Naive thymus-derived CD4-positive, alpha-beta T cell (primary cell): ENCODE results near the gene COX10. TPM values are rescaled to one million over a fixed set of nuclear protein-coding genes. Genes with fewer than 3 reads are reported as not detected.
"Not testable (repeated sequence)": the region's sequence is repeated elsewhere in the genome, so short reads cannot be mapped to it uniquely, and the experiment has no call there.

ENCODE experiments used
- ATAC-seq: fragments of 150-1000 bp; cut with Tn5 transposase; 2 replicates; pipeline ENCODE4 v1.10.0; 2021; ENCODE audit warnings: mild to moderate bottlenecking, moderate library complexity
- CTCF ChIA-PET: fragments of 350-600 bp; sonication (Branson Sonifier 250); formaldehyde crosslinking; loops from one replicate; lab custom pipeline; 2021; ENCODE audit warnings: antibody characterized with exemption; lab: Charles Lee
- POLR2A ChIA-PET: fragments of 350-600 bp; sonication (Branson Sonifier 250); formaldehyde crosslinking; loops from one replicate; lab custom pipeline; 2021; ENCODE audit warnings: antibody characterized with exemption, inconsistent platforms; lab: Charles Lee
- DNase-seq, 9 donors: peaks; one replicate each; pipeline versions ENCODE4 v3.0.0 to v3.0.0-alpha.2; 2020 to 2022; ENCODE audit warnings: mixed read lengths in 1 of 9
- H3K27ac ChIP-seq: one replicate; pipeline ENCODE4 v1.7.0; 2013; ENCODE audit warnings: mild to moderate bottlenecking, low read depth, low read length, moderate library complexity
- H3K27me3 ChIP-seq, 2 donors: one replicate each; pipeline ENCODE4 v1.7.0; 2013; ENCODE audit warnings: low read length in 2 of 2, mild to moderate bottlenecking in 2 of 2, moderate library complexity in 2 of 2; ENCODE audit not compliant: control insufficient read depth in 2 of 2, insufficient read depth in 2 of 2
- H3K36me3 ChIP-seq, 3 experiments: 1 replicate in 2 of 3; 2 replicates in 1 of 3; pipeline ENCODE4 v1.7.0; 2013; ENCODE audit warnings: low read length in 3 of 3, mild to moderate bottlenecking in 3 of 3, moderate library complexity in 1 of 3; ENCODE audit not compliant: insufficient read depth in 3 of 3, control insufficient read depth in 2 of 3
- H3K4me1 ChIP-seq, 2 donors: one replicate each; pipeline ENCODE4 v1.7.0; 2013; ENCODE audit warnings: low read length in 2 of 2, mild to moderate bottlenecking in 2 of 2, moderate library complexity in 1 of 2; ENCODE audit not compliant: control insufficient read depth in 2 of 2, insufficient read depth in 2 of 2
- H3K4me3 ChIP-seq: 2 replicates; pipeline ENCODE4 v1.7.0; 2013; ENCODE audit warnings: mild to moderate bottlenecking, low read length
- H3K9me3 ChIP-seq, 3 experiments: 1 replicate in 2 of 3; 2 replicates in 1 of 3; pipeline ENCODE4 v1.7.0; 2013; ENCODE audit warnings: low read length in 3 of 3; ENCODE audit not compliant: control insufficient read depth in 2 of 3
- H3K27ac Mint-ChIP-seq, 9 donors: one replicate each; pipeline ENCODE4 v1.8.0; 2020 to 2022; ENCODE audit warnings: mixed read lengths in 9 of 9, mild to moderate bottlenecking in 8 of 9, moderate library complexity in 5 of 9, inconsistent platforms in 2 of 9
- H3K27me3 Mint-ChIP-seq, 5 donors: one replicate each; pipeline ENCODE4 v1.8.0; 2021 to 2022; ENCODE audit warnings: mixed read lengths in 5 of 5, mild to moderate bottlenecking in 1 of 5
- H3K36me3 Mint-ChIP-seq, 5 donors: one replicate each; pipeline ENCODE4 v1.8.0; 2020 to 2022; ENCODE audit warnings: mixed read lengths in 5 of 5, mild to moderate bottlenecking in 3 of 5, inconsistent platforms in 1 of 5
- H3K4me1 Mint-ChIP-seq, 7 donors: one replicate each; pipeline ENCODE4 v1.8.0; 2020 to 2022; ENCODE audit warnings: mixed read lengths in 7 of 7, mild to moderate bottlenecking in 3 of 7, inconsistent platforms in 1 of 7
- H3K4me3 Mint-ChIP-seq, 10 donors: one replicate each; pipeline ENCODE4 v1.8.0; 2020 to 2022; ENCODE audit warnings: mild to moderate bottlenecking in 10 of 10, mixed read lengths in 10 of 10, moderate library complexity in 6 of 10, inconsistent platforms in 2 of 10
- H3K9me3 Mint-ChIP-seq, 11 donors: one replicate each; pipeline ENCODE4 v1.8.0; 2020 to 2022; ENCODE audit warnings: mixed read lengths in 11 of 11, mild to moderate bottlenecking in 4 of 11, inconsistent platforms in 1 of 11, moderate library complexity in 1 of 11
- intact Hi-C, 2 donors: fragments of 100-400 bp; cut with micrococcal nuclease; formaldehyde crosslinking; loops; one replicate each; pipeline ENCODE4 v1.15.1; 2023
- polyA plus RNA-seq, 2 donors: library from polyadenylated mRNA; unstranded; fragments of 300-500 nt; fragmentation: Illumina TruSeq; gene quantifications; one replicate each; pipeline ENCODE4 v1.2.3, GENCODE V29; 2021
- total RNA-seq, 6 experiments: library from RNA in 5 of 6; stranded (reverse) in 5 of 6; gene quantifications; 1 replicate in 5 of 6; 2 replicates in 1 of 6; pipeline ENCODE4 v1.2.3 and lab custom pipeline; 2021 to 2026

Gene COX10
- total and polyA plus RNA-seq, 7 experiments from 2014 or later: 16.2 to 30.6 (median 20.2) TPM

GRCh38 chr17:14228903-14229302 lies 159.6 kb downstream of the COX10 start:
- H3K9me3 Mint-ChIP-seq: peaks cover 0 to 6% (median 0%) of the 10 kb centered on the region in 11 donors
- POLR2A ChIA-PET: interaction anchor here (0.6 kb wide), 1 partner anchor 172 kb away, joined by 4 read pairs; no protein-coding TSS in a partner anchor
- H3K4me1 ChIP-seq: no peaks in the 10 kb centered on the region
- no peaks in the 10 kb centered on the region for H3K4me1 Mint-ChIP-seq
- H3K27me3 Mint-ChIP-seq: no peaks in the 10 kb centered on the region
- no peaks in the 10 kb centered on the region for H3K36me3 ChIP-seq
- DNase-seq: no peak
- no peak overlapping the region for H3K27ac ChIP-seq
- intact Hi-C loops: no loop called here
- H3K27me3 ChIP-seq: no peaks in the 10 kb centered on the region
- no peak overlapping the region for H3K4me3 ChIP-seq
- peaks cover 0 to 31% (median 7%) of the 10 kb centered on the region in 5 donors for H3K36me3 Mint-ChIP-seq
- CTCF ChIA-PET: interaction anchor here (1.1 kb wide), 1 partner anchor 8 kb away, joined by 3 read pairs; no protein-coding TSS in a partner anchor
- ATAC-seq: no peak
- no peak overlapping the region for H3K27ac Mint-ChIP-seq
- no peak overlapping the region for H3K4me3 Mint-ChIP-seq
- H3K9me3 ChIP-seq: no peaks in the 10 kb centered on the region

DNA sequence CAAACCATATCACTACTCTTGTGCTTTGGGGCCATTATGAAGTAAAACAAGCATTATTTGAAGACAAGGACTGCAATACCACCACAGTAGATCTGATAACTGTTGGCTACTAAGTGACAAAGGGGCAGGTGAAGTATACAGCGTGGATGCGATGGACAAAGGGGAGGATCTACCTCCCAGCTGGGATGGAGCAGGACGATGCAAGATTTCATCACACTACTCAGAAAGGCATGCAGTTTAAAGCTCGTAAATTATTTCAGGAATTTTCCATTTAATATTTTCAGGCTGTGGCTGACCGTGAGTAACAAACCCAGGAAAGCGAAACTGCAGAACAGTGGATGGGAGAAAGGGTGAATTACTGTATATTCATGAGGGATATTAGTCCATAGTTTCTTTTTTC lies 161.9 kb downstream of the COX10 start:
- H3K36me3 ChIP-seq, CTCF ChIA-PET, H3K4me1 Mint-ChIP-seq, H3K4me3 ChIP-seq, H3K27ac Mint-ChIP-seq, POLR2A ChIA-PET, H3K27ac ChIP-seq, DNase-seq, H3K4me3 Mint-ChIP-seq, H3K4me1 ChIP-seq, H3K9me3 ChIP-seq, intact Hi-C loops, H3K27me3 Mint-ChIP-seq, H3K9me3 Mint-ChIP-seq, H3K27me3 ChIP-seq, ATAC-seq: not testable (repeated sequence)
- H3K36me3 Mint-ChIP-seq: peaks cover 0 to 14% (median 4%) of the 10 kb centered on the region in 5 donors

DNA sequence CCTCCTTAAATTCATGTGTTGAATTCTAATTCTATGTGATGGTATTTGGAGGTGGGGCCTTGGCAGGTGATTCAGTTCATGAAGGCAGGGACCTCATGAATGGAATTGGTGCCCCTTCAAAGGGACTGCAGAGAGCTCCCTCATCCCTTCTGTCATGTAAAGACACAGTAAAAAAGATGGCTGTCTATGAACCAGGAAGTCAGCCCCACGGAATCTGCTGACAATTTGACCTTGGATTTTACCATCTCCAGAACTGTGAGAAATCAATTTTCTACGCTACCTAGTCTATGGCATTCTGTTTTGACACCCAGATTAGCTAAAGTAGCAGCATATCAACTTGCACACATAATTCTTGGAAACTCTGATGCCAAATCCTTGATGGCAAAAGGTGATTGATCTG lies 165.7 kb downstream of the COX10 start:
- H3K4me3 Mint-ChIP-seq, H3K27ac ChIP-seq, H3K9me3 ChIP-seq, H3K36me3 Mint-ChIP-seq, ATAC-seq, H3K4me3 ChIP-seq, H3K9me3 Mint-ChIP-seq, DNase-seq, intact Hi-C loops, H3K36me3 ChIP-seq, H3K4me1 ChIP-seq, H3K27me3 ChIP-seq, CTCF ChIA-PET, H3K27ac Mint-ChIP-seq, POLR2A ChIA-PET, H3K27me3 Mint-ChIP-seq, H3K4me1 Mint-ChIP-seq: not testable (repeated sequence)

DNA sequence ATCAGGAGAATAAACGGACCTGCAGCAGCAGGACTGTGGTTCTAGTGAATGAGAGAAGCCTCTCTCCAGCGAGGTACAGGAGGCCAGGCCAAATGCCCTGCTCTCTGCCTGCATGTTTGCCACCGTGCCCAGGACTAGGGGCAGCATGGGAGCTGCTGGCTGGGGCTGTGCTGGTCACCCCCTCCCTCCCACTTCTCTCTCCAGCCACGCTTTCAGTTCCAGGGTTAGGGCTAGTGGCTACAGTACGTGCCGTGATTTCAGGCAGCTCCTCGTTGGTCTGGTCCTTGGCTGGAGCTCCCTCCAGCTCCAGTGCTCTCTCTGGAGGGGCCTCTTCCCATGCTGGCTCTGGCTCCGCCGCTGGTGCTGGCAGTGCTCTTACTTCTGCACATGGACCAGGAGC lies 166.7 kb downstream of the COX10 start:
- H3K27ac ChIP-seq, H3K27me3 Mint-ChIP-seq, H3K4me3 Mint-ChIP-seq, H3K4me1 ChIP-seq, H3K4me3 ChIP-seq, H3K27ac Mint-ChIP-seq, ATAC-seq, intact Hi-C loops, H3K27me3 ChIP-seq, H3K36me3 ChIP-seq, H3K9me3 ChIP-seq, DNase-seq, H3K36me3 Mint-ChIP-seq, H3K9me3 Mint-ChIP-seq, CTCF ChIA-PET, H3K4me1 Mint-ChIP-seq, POLR2A ChIA-PET: not testable (repeated sequence)

GRCh38 chr17:14236762-14237161 lies 167.5 kb downstream of the COX10 start, which contains the start of gene CDRT15:
Gene CDRT15 (minus strand): TSS chr17:14236862. CDS start chr17:14236833, 29 bp downstream.
- intact Hi-C loops, H3K27me3 Mint-ChIP-seq, POLR2A ChIA-PET: not testable (repeated sequence)

GRCh38 chr17:14239271-14239670 lies 170.0 kb downstream of the COX10 start:
- H3K27ac ChIP-seq, H3K9me3 ChIP-seq, H3K4me3 ChIP-seq, ATAC-seq, H3K36me3 Mint-ChIP-seq, H3K4me3 Mint-ChIP-seq, intact Hi-C loops, POLR2A ChIA-PET, H3K36me3 ChIP-seq, H3K9me3 Mint-ChIP-seq, H3K27ac Mint-ChIP-seq, CTCF ChIA-PET, H3K27me3 ChIP-seq, H3K4me1 ChIP-seq, H3K27me3 Mint-ChIP-seq, DNase-seq, H3K4me1 Mint-ChIP-seq: not testable (repeated sequence)

More at GRCh38 chr17:14236762-14237161, 167.5 kb downstream of the COX10 start, which contains the start of gene CDRT15:
- H3K27ac Mint-ChIP-seq, H3K9me3 ChIP-seq, H3K36me3 ChIP-seq, H3K4me3 Mint-ChIP-seq, ATAC-seq, H3K27me3 ChIP-seq, H3K4me1 ChIP-seq, H3K27ac ChIP-seq, H3K4me1 Mint-ChIP-seq, CTCF ChIA-PET, H3K9me3 Mint-ChIP-seq, H3K36me3 Mint-ChIP-seq, H3K4me3 ChIP-seq, DNase-seq: not testable (repeated sequence)

GRCh38 chr17:14245002-14245401 lies 175.7 kb downstream of the COX10 start:
- ATAC-seq: no peak
- CTCF ChIA-PET: interaction anchor here (1.1 kb wide), 1 partner anchor 56 kb away, joined by 3 read pairs; the partner anchor contains the start of gene HS3ST3B1

More at GRCh38 chr17:14245002-14245401, 175.7 kb downstream of the COX10 start:
- Histone ChIP-seq H3K27ac (no peak overlapping the region), H3K9me3 (no peaks in the 10 kb centered on the region), H3K4me3 (no peak overlapping the region), H3K27me3 (no peaks in the 10 kb centered on the region), H3K36me3 (no peaks in the 10 kb centered on the region), H3K4me1 (no peaks in the 10 kb centered on the region)
- H3K4me1 Mint-ChIP-seq: no peaks in the 10 kb centered on the region
- H3K36me3 Mint-ChIP-seq: no peaks in the 10 kb centered on the region
- intact Hi-C loops: no loop called here
- H3K27me3 Mint-ChIP-seq: peaks cover 0 to 25% (median 0%) of the 10 kb centered on the region in 5 donors
- no peaks in the 10 kb centered on the region for H3K9me3 Mint-ChIP-seq
- no peak overlapping the region for H3K4me3 Mint-ChIP-seq
- H3K27ac Mint-ChIP-seq: no peak overlapping the region
- DNase-seq: no peak
- POLR2A ChIA-PET: no interaction called here
